ENCODE data around the gene PSME3IP1.
"Not testable (repeated sequence)": the region's sequence is repeated elsewhere in the genome, so short reads cannot be mapped to it uniquely, and the experiment has no call there.

Gene PSME3IP1

DNA sequence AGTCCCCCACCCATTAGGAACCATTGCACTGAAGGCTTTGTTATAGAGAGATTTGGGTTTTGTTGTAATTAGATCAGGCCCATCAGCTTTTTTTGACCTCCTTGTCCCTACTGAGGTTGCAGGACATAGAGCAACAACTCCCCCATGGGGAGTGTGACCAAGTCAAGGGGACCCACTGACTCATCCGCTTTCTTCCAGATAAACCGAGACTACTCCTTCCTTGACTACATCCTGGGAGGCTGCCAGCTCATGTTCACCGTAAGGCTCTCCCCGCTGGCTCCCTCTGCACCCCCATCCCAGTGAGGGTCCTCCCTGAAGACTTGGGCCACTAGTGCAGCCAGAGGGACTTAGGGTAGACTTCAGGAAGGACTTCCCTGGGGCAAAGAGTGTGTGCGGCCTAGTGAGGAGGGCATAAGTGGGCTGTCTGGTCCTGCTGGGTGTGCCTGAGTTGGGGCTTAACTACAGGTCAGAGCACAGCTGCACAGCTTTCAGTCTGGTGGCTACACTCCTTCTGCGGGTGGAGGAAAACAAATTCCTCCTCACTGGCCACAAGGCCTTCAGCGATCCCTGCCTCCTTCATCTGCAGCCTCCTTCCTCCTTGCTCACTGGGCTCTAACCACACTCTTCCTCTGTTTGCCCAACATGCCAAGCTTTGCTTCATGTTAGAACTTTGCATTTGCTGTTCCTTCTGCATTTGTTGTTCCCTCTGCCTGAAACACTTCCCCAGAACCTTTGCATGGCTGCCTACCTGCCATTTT lies 62.4 kb downstream of the PSME3IP1 start:
- DNase-seq = no peak

DNA sequence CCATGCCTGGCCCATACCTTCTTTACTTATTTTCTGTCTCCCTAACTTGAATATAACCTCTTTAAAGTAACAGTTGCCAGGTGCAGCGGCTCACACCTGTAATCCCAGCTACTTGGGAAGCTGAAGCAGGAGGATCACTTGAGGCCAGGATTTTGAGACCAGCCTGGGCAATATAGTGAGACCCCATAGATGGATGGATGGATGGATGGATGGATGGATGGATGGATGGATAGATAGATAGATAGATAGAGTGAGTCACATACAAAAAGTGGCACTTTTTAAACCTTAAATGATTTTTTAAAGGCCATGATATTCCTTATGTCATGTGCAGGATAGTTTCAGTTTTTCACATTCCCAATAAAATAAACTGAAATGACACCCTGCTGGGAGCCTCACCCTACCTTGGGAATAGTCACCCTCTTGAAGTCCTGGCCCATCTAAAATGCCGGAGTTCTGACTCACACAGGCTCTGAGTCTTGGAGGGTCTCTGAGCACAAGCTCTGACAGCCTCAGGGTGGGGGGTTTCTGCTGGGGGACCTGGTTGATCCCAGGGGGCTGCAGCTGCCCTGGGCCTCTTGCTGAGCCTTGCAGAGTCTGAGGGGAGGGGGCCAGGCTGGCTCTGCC lies 67.3 kb downstream of the PSME3IP1 start:
- no peak for DNase-seq

DNA sequence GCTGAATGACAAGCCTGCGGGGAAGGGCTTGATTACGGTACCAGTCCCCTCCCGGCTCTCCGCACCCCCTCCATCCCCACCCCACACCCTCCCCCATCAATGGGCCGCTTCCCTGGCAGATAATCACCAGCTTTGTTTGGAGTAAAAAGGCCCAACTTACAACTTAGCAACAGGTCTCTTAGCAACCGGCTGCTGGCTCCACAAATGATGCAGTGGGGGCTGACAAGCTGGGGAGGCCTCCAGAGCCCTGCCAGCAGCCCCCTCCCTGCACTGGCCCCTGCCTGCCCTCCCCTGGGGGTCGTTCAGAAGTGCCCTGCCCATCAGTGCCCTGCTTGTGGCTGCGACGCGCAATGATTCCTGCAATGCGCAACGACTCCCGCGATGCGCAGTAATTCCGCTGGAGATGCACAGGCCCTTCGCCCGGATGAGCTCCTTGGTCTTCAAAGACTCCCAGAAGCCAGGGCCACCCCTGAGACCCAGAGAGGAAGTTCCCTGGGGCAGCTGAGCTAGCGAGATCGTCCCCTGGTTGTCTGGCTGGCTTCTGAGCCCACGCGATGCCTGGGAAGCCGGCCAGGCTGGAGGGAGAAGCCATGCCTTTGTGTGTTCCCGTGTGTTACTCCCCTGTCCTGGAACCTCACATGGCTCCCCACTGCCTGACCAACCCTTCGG lies 70.2 kb downstream of the PSME3IP1 start:
- DNase-seq = no peak

DNA sequence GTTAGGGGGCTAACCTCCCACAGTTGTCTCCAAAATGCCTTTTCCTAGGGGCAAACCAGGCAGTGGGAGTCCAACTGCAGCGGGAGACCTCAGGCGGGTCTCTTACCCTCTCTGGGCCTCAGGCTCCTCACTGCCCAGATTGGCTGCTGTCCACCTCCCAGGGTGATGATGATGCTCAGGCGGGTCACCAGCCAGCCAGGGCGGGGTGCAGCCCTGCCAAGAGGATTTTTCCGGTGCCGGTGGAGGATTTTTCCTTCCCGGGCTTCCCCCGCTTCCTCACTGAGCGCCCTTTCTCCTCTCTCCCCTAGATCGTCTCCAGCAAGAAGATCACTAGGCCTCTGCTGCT lies 70.7 kb downstream of the PSME3IP1 start:
- no peak for DNase-seq

DNA sequence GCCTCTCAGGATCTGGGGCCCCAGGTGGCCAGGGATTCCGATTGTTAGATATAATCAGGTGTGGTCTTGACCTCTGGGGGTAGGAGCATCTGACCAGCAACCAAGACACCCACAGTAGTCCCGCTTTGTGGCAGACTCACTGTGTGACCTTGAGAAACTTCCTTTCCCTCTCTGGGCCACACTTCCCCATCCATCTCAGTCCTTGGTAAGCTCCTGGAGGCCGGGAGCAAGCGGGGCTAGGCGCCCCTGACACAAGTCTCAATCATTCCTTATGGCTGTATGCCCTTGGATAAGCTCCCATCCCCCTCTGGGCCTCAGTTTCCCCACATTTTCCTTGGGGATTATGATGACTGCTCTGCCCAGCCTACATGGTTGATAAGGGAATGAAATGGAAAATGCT lies 72.2 kb downstream of the PSME3IP1 start:
- DNase-seq = no peak

DNA sequence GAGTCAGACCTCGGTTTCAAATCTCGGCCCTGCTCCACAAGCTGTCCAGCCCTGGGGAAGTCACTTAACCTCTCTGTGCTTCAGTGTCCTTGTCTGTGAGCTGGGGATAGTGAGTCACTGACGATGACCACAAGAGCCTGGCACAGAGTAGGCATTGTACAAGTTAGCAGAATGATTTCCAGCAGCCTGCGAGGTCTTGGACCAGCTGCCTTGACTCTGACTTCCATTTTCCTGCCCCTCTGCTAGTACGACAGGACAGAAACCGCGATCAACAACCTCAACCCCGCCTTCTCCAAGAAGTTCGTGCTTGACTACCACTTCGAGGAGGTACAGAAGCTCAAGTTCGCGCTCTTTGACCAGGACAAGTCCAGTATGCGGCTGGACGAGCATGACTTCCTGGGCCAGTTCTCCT lies 72.8 kb downstream of the PSME3IP1 start:
- no peak for DNase-seq

DNA sequence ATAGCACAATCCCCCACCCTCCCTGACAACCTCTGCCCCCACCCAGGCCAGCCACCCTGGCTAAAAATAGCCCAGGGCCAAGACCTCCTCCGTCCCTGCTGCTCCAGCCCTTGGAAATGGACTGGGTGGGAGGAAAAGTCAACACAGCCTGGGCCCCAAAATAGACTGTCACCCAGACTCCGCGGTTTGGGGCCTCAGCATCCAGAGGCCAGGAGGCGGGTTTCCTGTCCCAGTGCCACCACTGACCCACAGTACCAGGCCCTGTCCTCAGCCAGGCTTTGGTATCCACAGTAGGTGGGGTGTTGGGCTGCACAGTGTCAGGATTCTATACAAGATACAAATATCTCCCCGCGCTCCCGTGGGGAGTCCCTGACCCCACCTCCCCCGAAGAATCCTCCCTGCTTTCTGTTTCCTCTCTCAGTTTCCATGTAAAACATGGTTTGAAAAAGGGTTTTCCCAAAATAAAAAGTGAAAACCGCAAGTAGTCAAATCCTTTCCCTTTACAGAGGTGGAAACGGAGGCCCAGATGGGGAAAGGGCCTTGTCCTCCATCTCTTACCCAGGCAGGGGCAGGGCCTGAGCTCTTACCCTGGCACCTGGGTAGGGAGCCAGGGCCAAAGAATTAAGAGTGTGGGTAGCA lies 73.3 kb downstream of the PSME3IP1 start:
- DNase-seq = no peak

DNA sequence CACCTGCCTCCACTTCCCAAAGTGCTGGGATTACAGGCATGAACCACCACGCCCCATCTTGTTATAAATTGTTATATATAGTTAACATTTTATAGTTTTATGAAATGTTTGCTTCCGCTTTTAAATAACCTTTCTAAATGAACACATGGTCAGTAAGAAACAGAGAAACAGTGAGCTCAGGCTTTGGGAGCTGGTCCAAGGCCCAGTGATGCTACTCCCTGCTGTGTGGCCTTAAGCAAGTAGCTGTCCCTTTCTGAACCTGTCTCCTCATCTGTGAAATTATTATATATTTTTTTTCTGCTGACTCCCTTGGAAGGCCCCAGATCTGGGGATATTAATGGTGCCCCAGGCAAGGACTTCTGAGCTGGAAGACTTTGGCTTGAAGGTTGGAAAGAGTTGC lies 74.4 kb downstream of the PSME3IP1 start:
- DNase-seq = no peak

DNA sequence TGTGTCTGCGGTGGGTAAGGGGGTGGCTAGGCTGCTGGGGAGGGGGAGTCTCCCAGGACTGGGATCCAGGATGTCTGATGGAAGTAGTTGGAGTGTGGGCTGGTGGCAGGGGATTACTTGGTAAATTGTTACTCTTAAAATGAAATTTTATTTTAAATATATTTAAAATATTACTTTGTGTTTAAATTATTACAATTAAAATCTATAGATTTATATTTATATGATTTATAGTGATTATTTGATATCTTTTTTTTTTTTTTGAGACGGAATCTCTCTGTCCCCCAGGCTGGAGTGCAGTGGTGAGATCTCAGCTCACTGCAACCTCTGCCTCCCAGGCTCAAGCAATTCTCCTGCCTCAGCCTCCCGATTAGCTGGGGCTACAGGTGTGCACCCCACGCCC lies 74.9 kb downstream of the PSME3IP1 start:
- DNase-seq = no peak

DNA sequence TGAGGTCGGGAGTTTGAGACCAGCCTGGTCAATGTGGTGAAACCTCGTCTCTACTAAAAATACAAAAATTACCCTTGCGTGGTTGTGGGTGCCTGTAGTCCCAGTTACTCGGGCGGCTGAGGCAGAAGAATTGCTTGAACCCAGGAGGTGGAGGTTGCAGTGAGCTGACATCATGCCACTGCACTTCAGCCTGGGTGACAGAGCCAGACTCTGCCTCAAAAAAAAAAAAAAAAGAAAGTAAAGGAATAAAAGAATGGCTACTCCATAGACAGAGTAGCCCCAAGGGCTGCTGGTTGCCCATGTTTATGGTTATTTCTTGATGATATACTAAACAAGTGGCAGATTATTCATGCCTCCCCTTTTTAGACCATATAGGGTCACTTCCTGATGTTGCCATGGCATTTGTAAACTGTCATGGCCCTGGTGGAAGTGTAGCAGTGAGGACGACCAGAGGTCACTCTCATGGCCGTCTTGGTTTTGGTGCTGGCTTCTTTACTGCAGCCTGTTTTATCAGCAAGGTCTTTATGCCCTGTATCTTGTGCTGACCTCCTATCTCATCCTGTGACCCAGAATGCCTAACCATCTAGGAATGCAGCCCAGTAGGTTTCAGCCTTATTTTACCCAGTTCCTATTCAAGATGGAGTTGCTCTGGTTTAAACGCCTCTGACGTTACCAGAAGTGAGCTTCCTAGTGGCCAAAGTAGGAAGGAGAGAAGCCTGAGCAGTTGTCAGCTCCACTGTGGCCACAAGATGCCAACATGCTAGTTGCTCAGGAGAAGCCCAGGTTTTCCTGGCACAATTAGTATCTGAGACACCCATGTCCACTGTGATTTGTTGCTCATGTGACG lies 76.4 kb downstream of the PSME3IP1 start:
- DNase-seq = not testable (repeated sequence)

DNA sequence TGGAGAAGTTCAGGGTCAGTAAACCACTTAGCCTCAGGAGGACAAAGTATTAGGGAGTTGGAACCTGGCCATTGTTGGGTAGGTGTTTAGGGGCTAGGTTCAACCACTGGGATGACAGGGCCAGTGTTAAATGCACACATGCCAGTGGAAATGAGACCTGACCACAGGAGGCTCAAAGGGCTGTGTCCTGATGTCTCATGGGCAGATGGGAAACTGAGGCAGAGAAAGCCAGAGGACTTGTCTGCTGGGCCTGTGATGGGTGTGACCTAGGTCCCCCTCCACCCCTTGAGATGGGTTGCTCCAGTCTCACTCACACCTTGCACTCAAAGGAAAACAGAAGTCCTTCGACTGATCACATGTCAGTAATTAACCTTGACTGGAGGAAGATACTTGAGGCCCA lies 77.4 kb downstream of the PSME3IP1 start:
- no peak for DNase-seq

DNA sequence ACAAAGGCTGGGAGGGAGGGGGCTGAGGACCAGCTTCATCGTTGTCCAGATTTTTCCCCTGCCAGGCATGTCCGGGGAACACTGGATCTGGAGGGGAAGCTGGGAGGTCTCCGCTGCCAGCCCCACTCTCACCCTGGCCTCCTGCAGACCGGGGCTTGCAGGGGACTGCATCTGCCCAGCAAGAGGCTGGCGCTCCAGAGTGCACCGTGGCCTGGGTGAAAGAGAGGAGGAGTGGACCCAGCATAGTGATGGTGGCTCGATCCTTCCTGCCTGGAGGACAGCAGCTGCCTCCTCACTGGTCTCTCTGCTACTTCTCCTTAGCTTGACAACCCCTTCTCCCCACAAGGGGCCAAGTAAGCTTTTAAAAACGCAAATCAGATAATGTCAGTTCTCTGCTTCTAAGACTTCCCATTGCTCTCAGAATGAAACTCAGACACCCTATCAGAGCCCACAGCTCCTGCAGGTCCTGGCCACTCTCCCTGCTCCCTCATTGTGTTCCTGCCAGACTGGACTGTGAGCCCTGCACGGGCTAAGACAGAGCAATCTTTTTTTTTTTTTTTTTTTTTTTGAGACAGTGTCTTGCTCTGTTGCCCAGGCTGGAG lies 78.4 kb downstream of the PSME3IP1 start:
- DNase-seq = no peak

DNA sequence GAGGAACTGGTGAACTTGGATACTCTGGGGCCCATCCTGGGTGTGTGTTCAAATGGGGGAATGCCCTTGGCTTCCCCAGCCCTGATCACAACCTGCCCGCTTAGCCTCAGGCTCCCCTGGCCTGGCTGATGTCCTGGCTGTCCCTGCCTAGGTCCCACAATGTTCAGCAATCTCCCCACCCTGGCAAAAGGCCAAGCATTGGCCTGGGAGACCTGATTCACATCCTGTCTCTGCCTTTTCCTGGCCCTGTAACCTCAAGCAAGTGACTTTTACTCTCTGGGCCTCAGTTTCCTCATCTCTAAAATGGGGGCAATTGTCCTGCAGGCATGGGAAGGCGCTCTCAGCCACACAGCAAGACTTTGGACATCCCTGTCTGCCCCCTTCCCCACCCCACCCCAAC lies 79.1 kb downstream of the PSME3IP1 start:
- no peak for DNase-seq

DNA sequence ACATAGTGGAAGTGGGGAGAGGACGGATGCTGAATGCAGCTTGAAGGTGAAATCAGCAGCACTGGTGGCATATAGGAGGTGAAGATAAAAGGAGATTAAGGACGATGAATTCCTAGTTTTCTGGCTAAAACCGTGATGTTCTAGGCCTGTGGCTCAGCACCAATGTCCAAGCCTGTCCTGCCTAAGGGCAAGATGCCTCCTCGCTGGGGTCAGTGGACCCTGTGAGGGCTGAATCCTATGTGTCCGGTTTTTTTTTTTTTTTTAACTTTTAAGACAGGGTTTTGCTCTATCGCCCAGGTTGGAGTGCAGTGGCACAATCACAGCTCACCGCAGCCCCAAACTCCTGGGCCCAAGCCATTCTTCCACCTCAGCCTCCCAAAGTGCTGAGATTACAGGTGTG lies 80.7 kb downstream of the PSME3IP1 start:
- no peak for DNase-seq

DNA sequence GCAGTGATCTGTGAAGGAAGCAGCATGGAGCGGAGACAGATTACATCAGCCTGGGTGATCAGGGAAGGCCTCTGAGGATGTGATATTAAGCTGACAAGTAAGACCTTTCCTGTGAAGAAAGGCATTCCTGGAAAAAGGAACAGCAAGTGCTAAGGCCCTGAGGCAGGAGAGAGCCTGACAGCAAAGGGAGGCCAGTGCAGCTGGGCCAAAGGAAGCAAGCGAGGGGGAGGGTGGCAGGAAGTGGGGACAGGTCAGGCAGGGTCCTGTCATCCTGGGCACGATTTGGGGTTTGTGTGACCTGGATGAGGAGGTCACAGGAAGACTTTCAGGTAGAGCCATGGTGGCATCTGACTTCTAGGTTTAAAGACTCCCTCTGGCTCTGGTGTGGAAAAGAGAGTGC lies 81.1 kb downstream of the PSME3IP1 start:
- DNase-seq = no peak

DNA sequence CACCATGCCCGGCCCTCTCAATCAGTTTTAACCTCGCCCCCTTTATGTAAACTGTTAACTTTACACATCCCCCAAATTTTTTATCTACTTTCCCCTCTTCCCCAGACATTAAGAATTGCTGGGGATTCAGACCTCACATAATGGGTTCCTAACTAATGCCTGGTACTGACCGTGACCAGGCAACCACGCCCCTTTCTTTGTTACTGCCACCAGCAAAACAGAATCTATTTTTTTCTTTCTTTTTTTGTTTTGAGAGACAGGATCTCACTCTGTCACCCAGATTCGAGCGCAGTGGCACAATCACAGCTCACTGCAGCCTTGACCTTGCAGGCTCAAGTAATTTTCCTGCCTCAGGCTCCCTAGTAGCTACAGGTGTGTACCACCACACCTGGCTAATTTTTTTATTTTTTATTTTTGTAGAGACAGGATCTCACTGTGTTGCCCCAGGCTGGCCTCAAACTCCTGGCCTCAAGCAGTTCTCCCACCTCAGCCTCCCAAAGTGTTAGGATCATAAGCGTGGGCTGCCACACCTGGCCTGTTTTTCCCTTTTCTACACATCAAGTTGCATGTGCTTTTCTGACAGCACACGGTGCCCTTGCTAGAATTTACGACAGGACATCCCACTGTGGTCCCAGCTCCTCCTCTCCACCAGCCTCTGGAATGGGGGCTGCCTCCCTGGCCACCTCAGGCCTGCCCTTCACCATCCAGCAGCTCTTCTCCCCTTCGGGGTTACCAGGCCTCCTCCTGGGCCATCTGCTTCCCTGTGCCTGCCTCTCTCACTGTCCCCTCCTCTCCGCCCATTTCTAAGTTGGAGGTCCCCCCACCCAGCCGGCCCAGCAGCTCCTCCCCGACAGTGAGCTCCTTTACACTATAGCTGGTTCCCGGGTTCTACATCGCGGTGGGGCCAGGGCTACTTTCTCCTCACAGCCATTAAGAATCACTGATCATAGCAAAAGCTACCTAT lies 82.7 kb downstream of the PSME3IP1 start:
- DNase-seq = no peak

All from SHP77 (cell line).